Measurements from ENCODE around the gene ATRIP.

GRCh38 chr3:48456456-48456855 lies 9.9 kb downstream of the ATRIP start:
- TF ChIP-seq POLR2AphosphoS5 (IDR thresholded peaks at IDR 0.05): no peak
- TF ChIP-seq, protein P1, sequence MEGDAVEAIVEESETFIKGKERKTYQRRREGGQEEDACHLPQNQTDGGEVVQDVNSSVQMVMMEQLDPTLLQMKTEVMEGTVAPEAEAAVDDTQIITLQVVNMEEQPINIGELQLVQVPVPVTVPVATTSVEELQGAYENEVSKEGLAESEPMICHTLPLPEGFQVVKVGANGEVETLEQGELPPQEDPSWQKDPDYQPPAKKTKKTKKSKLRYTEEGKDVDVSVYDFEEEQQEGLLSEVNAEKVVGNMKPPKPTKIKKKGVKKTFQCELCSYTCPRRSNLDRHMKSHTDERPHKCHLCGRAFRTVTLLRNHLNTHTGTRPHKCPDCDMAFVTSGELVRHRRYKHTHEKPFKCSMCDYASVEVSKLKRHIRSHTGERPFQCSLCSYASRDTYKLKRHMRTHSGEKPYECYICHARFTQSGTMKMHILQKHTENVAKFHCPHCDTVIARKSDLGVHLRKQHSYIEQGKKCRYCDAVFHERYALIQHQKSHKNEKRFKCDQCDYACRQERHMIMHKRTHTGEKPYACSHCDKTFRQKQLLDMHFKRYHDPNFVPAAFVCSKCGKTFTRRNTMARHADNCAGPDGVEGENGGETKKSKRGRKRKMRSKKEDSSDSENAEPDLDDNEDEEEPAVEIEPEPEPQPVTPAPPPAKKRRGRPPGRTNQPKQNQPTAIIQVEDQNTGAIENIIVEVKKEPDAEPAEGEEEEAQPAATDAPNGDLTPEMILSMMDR (IDR thresholded peaks at IDR 0.05): no peak
- TF ChIP-seq POLR2A (IDR thresholded peaks at IDR 0.05): no peak

Data from breast epithelium (tissue), 3 donors.